ENCODE results near the gene NDUFV2. TPM values are rescaled to one million over a fixed set of nuclear protein-coding genes. Genes with fewer than 3 reads are reported as not detected.
A peak's percentile ranks its signal among the peaks of the same experiment; 100 is the strongest.

Gene NDUFV2
- total and polyA plus RNA-seq, 2 of the 13 experiments (the other 11 are each of a cell fraction or from before 2014, with no cell fraction given) = 216 to 299 TPM

- Histone ChIP-seq H3K27ac (ENCODE audit: extremely low read length, insufficient read depth, low read length) (peak overlapping the region; percentile 7), H4K20me1 (ENCODE audit: insufficient read depth, low read length) (peaks cover 6% of the 10 kb centered on the region), H3K4me2 (ENCODE audit: low read depth, low read length) (no peak overlapping the region), H3K9me3 (ENCODE audit: low read length) (no peaks in the 10 kb centered on the region), H3K4me1 (ENCODE audit: insufficient read depth, low read length) (peaks cover 39% of the 10 kb centered on the region), H3K4me3 (replicated peaks in 1 of 3; ENCODE audit: insufficient read depth in 1 of 3, low read depth in 2 of 3, low read length in 3 of 3) (no peak overlapping the region), H3K9ac (ENCODE audit: insufficient read depth, low read depth, low read length) (no peak overlapping the region), H2AFZ (ENCODE audit: low read length) (no peak overlapping the region), H3K79me2 (ENCODE audit: insufficient read depth, low read length) (peaks cover 95% of the 10 kb centered on the region), H3K27me3 (ENCODE audit: control insufficient read depth in 1 of 2, insufficient read depth in 2 of 2, low read length in 2 of 2) (no peaks in the 10 kb centered on the region), H3K36me3 (replicated peaks in 1 of 2; ENCODE audit: control insufficient read depth in 1 of 2, insufficient read depth in 2 of 2, low read length in 2 of 2) (no peaks in the 10 kb centered on the region; a peak in 1 of 5 replicates)
- in situ Hi-C loops (cut with HindIII; ENCODE audit: extremely low pct_ligation_motif_present, low pct_unique_long_range_greater_than_20kb) (no loop called here), intact Hi-C loops (cut with micrococcal nuclease; ENCODE audit: unreplicated experiment) (loop anchor here (1.0 kb wide), 1 partner anchor 74 kb away; no protein-coding TSS in a partner anchor)
- peak; percentile 88 for ATAC-seq
- WGBS (ENCODE audit: low lambda C conversion rate) = 71% methylated on average over 1 of the region's 1 CpG
- TF ChIP-seq STAG1 (CRISPR knock-in tag; IDR thresholded peaks at IDR 0.05) (peak; percentile 86), RAD21 (CRISPR knock-in tag; IDR thresholded peaks at IDR 0.05) (peak; percentile 81), SAP130 (CRISPR knock-in tag; IDR thresholded peaks at IDR 0.05; ENCODE audit: low read depth) (peak; percentile 41; the same call in 1 of the 2 replicates), ASH2L (IDR thresholded peaks at IDR 0.05; ENCODE audit: insufficient read length, low read depth, low read length) (peak; percentile 32), BCL6 (CRISPR knock-in tag; IDR thresholded peaks at IDR 0.05) (no peak), SOX13 (IDR thresholded peaks at IDR 0.05) (no peak), SOX13 (CRISPR knock-in tag; conservative IDR thresholded peaks at IDR 0.05 in 1 of 2, IDR thresholded peaks at IDR 0.05 in 1 of 2) (0 out of 4 replicates have a peak, but pooled peaks of 1 of the 2 experiments have one; percentile 9), CTCF (CRISPR knock-in tag; IDR thresholded peaks at IDR 0.05) (peak; percentile 79), XRCC5 (optimal IDR thresholded peaks at IDR 0.05; ENCODE audit: low read length) (no peak), HOMEZ (CRISPR knock-in tag; IDR thresholded peaks at IDR 0.05; ENCODE audit: low read depth) (0 out of 2 replicates have a peak, but pooled peaks have one; percentile 23), SMC3 (IDR thresholded peaks at IDR 0.05; ENCODE audit: low read length) (peak; percentile 77), NR2F6 (IDR thresholded peaks at IDR 0.05) (peak; percentile 28; the same call in 1 of the 2 replicates), NR2F6 (CRISPR knock-in tag; IDR thresholded peaks at IDR 0.05) (peak; percentile 57; the same call in 1 of the 2 replicates), TEAD3 (CRISPR knock-in tag; optimal IDR thresholded peaks at IDR 0.05; ENCODE audit: borderline replicate concordance) (peak; percentile 19), FOXA3 (CRISPR knock-in tag; IDR thresholded peaks at IDR 0.05) (peak; percentile 25; the same call in 1 of the 2 replicates), ZFY (CRISPR knock-in tag; IDR thresholded peaks at IDR 0.05) (no peak), GATAD2A (CRISPR knock-in tag; IDR thresholded peaks at IDR 0.05) (0 out of 2 replicates have a peak, but pooled peaks have one; percentile 12), THAP8 (CRISPR knock-in tag; IDR thresholded peaks at IDR 0.05; ENCODE audit: borderline replicate concordance) (no peak), MAFF (IDR thresholded peaks at IDR 0.05; ENCODE audit: low read depth, low read length) (peak; percentile 32; the same call in 1 of the 2 replicates)
- peak; percentile 72 for DNase-seq (ENCODE audit: low spot score)
- FAIRE-seq = peak; percentile 39
- ChIA-PET POLR2A (interaction anchor here (0.7 to 1.0 kb wide), 3 partner anchors 11 to 76 kb away, joined by 3 to 6 read pairs (median 3); partner anchors contain the start of gene ANKRD12), CTCF (ENCODE audit: low intra/inter-chr PET ratio, low total read pairs) (interaction anchor here (0.7 to 2.5 kb wide), 2 partner anchors 75 to 100 kb away, joined by 3 to 30 read pairs; no protein-coding TSS in a partner anchor)
- no TSS peak for BruUV-seq (replicated peaks)
These were observed 45.1 kb downstream of the NDUFV2 start for GRCh38 chr18:9147440-9148202.
